Epithelial cell of proximal tubule (primary cell): Measurements from ENCODE around the gene TEX35. TPM values are rescaled to one million over a fixed set of nuclear protein-coding genes. Genes with fewer than 3 reads are reported as not detected.
A peak's percentile ranks its signal among the peaks of the same experiment; 100 is the strongest.

Source experiments
- DNase-seq: peaks from one replicate; pipeline ENCODE4 v3.0.0-alpha.2; 2011; ENCODE audit warnings: low read depth
- H3K4me3 ChIP-seq: 2 replicates; pipeline ENCODE4 v1.5.1; 2011; ENCODE audit warnings: low read depth, mild to moderate bottlenecking, low read length
- total RNA-seq: library from RNA; depleted of rRNA; stranded (reverse); fragments of >200 nt; gene quantifications from 2 replicates; pipeline ENCODE4 v1.2.3, GENCODE V29; 2015
- TF ChIP-seq, protein P1 (sequence below): conservative IDR thresholded peaks from 2 replicates; pipeline ENCODE4 v1.5.1; 2012; ENCODE audit warnings: low read depth, mild to moderate bottlenecking, low read length

TEX35 gene
- total RNA-seq, 1 donor from 2014 or later = not detected

DNA sequence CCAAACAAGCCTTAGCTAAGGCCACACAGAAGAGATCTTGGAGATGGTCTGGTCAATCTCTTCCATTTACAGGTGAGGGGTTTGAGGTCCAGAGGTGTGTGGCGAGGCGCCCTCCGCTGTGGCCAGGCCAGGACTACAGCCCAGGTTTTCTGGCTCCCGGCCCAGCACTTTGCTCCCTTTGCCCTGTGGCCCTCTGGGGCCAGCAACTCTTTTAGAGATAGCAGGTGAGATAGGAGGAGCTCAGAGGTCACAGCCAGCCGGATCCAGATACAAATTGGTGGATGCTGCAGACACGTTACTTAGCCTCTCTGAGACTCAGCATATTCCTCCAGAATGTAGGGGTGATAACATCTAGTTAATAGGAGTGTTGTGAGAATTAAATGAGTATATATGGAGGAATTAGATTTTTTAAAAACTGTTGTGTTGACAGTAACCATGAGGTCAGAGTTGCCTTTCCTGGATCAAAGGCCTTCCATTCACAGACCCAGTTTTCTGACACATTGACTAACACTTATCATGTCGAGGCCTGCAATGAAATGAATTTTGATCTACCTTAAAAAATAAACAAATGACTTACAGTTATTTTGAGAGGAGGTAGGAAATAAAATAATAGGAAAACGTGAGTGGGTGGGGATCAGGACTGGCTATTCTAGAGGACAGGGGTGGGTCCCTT lies 16.6 kb downstream of the TEX35 start:
- no peak for DNase-seq
- TF ChIP-seq, protein P1, sequence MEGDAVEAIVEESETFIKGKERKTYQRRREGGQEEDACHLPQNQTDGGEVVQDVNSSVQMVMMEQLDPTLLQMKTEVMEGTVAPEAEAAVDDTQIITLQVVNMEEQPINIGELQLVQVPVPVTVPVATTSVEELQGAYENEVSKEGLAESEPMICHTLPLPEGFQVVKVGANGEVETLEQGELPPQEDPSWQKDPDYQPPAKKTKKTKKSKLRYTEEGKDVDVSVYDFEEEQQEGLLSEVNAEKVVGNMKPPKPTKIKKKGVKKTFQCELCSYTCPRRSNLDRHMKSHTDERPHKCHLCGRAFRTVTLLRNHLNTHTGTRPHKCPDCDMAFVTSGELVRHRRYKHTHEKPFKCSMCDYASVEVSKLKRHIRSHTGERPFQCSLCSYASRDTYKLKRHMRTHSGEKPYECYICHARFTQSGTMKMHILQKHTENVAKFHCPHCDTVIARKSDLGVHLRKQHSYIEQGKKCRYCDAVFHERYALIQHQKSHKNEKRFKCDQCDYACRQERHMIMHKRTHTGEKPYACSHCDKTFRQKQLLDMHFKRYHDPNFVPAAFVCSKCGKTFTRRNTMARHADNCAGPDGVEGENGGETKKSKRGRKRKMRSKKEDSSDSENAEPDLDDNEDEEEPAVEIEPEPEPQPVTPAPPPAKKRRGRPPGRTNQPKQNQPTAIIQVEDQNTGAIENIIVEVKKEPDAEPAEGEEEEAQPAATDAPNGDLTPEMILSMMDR = no peak
- no peak overlapping the region for H3K4me3 ChIP-seq

DNA sequence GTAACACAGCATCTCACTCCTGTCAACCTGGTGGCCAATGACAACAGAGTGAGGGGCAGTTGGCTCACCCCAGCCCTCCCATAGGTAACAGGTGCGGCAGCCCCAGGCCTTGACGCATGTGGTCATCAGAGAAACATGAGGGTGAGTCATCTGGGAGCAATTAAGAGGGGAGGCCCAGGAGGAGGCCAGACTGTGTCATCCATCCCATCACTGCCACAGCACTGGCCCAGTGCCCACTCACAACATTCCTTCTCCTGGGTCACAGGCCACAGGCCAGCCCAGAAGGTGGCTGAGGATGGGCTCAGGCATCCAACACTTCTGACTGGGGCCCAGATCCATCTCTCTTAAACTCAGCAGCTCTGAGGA lies 17.1 kb downstream of the TEX35 start:
- TF ChIP-seq, protein P1 = no peak
- peak; percentile 42 for DNase-seq
- H3K4me3 ChIP-seq = no peak overlapping the region

DNA sequence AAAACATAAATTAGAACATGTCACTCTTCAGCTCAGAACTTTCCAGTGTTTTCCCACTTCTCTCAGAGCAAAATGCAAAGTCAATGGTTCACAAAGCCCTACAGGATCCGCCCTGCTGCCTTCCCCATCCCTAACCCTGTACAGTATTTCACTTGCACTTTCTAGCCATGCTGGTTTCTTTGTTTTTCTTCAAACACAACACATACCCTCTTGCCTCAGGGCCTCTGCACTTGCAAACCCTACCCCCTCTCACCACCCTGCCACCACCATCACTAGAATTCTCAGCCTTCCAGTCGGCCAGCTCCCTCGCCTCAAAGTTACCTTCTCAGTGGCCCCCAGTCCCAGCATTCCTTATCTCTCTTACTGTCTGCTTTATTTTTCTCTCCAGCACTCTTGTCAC lies 17.6 kb downstream of the TEX35 start:
- TF ChIP-seq, protein P1 = no peak
- DNase-seq = no peak
- no peak overlapping the region for H3K4me3 ChIP-seq

DNA sequence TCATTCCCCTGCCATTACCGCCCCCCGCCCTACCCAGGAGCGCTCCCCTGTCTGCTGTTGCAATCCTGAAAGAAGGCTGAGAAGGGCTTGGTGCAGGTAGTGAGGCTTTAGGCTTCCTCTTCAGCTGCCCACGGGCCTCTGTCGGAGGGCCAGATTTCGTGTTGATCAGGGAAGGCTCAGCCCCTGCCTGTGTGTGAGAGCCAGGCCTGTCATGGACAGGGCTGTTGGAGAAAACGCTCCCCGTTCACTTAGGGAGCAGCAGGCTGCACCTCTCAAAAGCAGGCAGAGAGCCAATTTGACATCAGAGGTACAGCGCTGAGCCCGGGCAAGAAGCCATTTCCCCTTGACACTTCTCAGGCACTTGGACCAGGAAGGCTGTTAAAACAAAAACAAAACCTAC lies 19.0 kb downstream of the TEX35 start:
- TF ChIP-seq, protein P1 = no peak
- no peak for DNase-seq
- H3K4me3 ChIP-seq = no peak overlapping the region

DNA sequence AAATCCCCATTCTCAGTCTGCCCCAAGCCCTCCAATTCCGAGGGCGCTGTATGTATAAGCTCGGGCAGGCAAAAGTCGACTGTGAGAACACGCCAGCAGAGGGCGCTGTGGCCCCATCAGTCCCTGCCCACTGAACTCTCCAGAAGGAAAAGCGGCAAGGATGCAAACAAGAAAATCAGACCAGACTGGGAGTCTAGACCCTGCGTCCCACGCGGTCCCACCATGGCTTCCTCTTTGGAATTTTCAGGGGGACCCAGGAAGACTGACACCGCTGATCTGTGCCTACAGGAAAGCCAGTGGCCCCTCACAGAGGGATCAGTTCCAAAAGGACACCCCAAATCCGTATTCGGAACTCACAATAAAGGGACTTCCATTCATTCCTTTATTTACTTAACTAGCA lies 19.5 kb downstream of the TEX35 start:
- DNase-seq = no peak

DNA sequence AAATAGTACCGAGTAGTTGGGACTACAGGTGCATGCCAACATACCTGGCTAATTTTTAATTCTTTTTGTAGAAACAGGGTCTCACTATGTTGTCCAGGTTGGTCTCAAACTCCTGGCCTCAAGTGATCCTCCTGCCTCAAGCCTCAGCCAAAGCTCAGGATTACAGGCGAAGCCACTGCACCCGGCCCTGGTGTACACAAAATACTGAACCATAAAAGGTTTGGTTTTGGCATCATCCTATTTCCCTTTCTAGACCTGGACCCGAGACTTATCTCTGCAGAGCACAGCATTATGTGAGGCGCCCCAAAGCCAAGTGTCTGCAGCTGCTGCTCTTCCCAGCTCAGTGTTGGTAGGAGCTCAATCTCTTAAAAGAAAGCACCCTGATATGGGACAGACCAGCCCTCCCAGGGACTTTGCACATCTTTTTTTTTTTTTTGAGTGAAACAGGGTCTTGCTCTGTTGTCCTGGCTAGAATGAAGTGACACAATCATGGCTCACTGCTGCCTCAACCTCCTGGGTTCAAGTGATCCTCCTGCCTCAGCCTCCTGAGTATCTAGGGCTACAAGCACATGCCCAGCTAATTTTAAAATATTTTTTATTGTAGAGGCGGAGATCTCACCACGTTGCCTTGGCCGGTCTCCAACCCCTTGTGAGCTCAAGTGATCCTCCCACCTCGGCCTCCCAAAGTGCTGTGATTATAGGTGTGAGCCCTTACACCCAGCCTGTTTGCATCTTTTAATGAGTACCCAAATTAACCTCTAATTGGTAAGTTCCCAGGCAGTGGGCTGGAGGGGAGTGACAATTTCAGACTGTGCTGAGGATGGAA lies 20.4 kb downstream of the TEX35 start:
- TF ChIP-seq, protein P1 = no peak
- no peak for DNase-seq
- H3K4me3 ChIP-seq = no peak overlapping the region

More for the DNA sequence above, 19.5 kb downstream of the TEX35 start:
- H3K4me3 ChIP-seq = no peak overlapping the region
- TF ChIP-seq, protein P1 = peak; percentile 92
